HG03045 (cell line): Measurements from ENCODE around the gene CIAO2B.

Experiments used
- ATAC-seq: cut with Tn5 transposase; IDR thresholded peaks from one replicate; pipeline ENCODE4 v1.9.1; 2021; ENCODE audit warnings: mild to moderate bottlenecking, moderate library complexity; ENCODE audit not compliant: unreplicated experiment

The CIAO2B gene

GRCh38 chr16:66921729-66922450 lies 12.3 kb downstream of the CIAO2B start:
- no peak for ATAC-seq

GRCh38 chr16:66920924-66921680 lies 13.1 kb downstream of the CIAO2B start:
- ATAC-seq = no peak

- no peak for ATAC-seq
Measured at GRCh38 chr16:66920299-66920590, 14.0 kb downstream of the CIAO2B start.

GRCh38 chr16:66919569-66920298 lies 14.5 kb downstream of the CIAO2B start:
- ATAC-seq = no peak

- no peak for ATAC-seq
Measured at GRCh38 chr16:66918803-66919568, 15.2 kb downstream of the CIAO2B start, which contains the start of gene CDH16. Gene CDH16, minus strand, starts transcription at chr16:66918885. Its CDS starts 820 bp downstream, at chr16:66918065.

- ATAC-seq = no peak
Measured at GRCh38 chr16:66918355-66918754, 15.8 kb downstream of the CIAO2B start.

- ATAC-seq = no peak
Measured at GRCh38 chr16:66917741-66918140, 16.5 kb downstream of the CIAO2B start.

GRCh38 chr16:66916518-66916917 lies 17.7 kb downstream of the CIAO2B start:
- no peak for ATAC-seq

GRCh38 chr16:66915041-66915440 lies 19.2 kb downstream of the CIAO2B start:
- ATAC-seq = no peak

GRCh38 chr16:66914541-66914940 lies 19.7 kb downstream of the CIAO2B start:
- ATAC-seq = no peak

GRCh38 chr16:66913711-66914110 lies 20.5 kb downstream of the CIAO2B start:
- ATAC-seq = no peak

- no peak for ATAC-seq
Measured at GRCh38 chr16:66913081-66913480, 21.1 kb downstream of the CIAO2B start.

- no peak for ATAC-seq
Measured at GRCh38 chr16:66911801-66912200, 22.4 kb downstream of the CIAO2B start.

GRCh38 chr16:66911112-66911511 lies 23.1 kb downstream of the CIAO2B start:
- no peak for ATAC-seq

GRCh38 chr16:66910175-66910940 lies 23.8 kb downstream of the CIAO2B start:
- no peak for ATAC-seq

- no peak for ATAC-seq
Measured at GRCh38 chr16:66908762-66909559, 25.2 kb downstream of the CIAO2B start.

- ATAC-seq = no peak
Measured at GRCh38 chr16:66908116-66908515, 26.1 kb downstream of the CIAO2B start.

- ATAC-seq = no peak
Measured at GRCh38 chr16:66906916-66907836, 27.0 kb downstream of the CIAO2B start.
